ENCODE data around the gene SYNPO2.
"Not testable (repeated sequence)": the region's sequence is repeated elsewhere in the genome, so short reads cannot be mapped to it uniquely, and the experiment has no call there.

Gene SYNPO2

DNA sequence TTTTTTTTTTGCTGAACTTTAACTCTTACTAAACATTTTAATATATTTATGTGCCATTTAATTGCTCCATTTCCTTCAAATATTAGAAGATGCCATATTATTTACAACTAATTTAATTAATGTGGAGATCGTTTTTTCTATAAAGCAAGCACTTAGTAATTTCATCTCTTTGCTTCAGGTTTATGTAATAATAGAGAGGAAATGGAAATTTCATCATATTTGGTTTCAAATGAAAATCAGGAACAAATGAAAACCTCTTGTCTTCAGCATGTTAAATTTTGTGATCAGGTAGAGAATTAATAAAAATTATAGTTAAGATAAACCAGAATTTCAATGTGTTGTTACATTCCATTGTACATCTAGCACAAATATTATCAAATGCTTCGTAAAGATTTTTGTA is 120.1 kb downstream of the SYNPO2 start:
- DNase-seq: no peak

DNA sequence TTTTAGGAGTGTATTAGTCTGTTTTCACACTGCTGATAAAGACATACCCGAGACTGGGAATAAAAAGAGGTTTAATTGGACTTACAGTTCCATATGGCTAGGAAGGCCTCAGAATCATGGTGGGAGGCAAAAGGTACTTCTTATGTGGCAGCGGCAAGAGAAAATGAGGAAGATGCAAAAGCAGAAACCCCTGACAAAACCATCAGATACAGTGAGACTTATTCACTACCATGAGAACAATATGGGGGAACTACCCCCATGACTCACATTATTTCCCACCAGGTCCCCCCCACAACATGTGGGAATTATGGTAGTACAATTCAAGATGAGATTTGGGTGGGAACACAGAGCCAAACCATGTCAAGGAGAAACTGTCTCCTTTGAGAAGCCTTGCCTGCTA is 121.6 kb downstream of the SYNPO2 start:
- DNase-seq: not testable (repeated sequence)

DNA sequence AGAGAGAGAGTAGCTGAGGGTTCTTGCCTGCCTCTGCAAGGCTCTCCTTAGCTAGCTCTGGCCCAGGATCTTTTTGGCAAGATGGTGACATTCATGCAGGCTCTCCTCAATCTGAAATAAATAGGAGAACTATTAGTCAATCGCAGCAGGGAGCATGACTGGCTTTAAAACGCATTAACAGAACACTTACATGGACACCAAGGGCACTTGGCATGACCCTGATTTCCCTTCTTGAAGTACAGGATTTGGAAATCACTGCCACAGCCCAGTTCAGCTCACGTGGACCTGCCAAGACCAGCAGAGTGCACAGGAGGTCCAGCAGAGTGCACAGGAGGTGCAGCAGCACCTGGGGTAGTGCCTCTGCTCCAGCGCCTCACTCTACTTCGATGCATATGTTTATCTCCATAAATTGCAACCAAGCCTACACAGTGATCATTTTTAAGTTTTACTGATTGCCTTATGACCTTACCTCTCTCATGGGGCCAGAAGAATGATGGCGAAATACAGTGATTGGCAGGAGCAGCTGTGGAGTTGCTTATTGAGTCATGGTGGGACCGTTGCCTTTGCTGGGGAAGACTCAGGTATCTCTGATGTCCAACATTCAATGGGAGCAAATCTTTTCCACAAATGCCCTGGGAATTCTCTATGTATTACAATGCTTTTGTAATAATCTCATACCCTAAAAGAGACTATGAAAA is 122.4 kb downstream of the SYNPO2 start:
- no peak for DNase-seq

DNA sequence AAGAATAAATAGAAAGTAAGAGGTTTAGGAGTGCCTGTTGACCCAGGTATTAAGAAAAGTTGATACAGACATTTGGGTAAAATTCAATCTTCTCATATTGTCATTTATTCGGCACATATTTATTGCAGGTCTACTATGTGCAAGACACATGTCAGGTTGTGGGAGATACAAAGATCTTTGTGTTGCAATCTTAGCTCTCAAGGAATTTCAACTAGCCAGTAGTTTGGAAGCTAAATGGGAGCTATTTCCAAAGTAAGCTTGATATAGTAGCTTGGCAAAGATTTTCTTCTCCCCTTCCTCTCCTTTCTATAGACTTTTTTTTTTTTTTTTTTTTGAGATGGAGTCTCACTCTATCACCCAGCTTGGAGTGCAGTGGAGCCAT is 122.9 kb downstream of the SYNPO2 start:
- no peak for DNase-seq

DNA sequence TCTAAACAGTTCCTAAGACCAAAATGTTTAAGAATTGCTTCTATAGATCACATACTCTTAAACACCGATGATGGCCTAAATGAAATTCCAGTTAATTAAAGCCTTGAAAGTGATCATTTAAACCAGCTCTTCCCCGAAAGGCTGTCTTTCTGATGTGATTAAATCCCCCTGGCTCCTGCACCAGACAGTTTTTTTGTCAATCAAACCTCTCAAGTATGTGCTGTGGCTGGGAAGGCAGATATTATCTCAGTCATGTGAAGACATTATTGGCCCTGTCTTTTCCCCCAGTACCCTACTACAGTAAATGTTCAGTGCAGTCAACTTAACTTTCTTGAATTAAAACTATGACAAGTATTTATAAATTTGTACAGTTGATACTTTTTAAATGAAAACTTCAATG is 126.0 kb downstream of the SYNPO2 start:
- no peak for DNase-seq

DNA sequence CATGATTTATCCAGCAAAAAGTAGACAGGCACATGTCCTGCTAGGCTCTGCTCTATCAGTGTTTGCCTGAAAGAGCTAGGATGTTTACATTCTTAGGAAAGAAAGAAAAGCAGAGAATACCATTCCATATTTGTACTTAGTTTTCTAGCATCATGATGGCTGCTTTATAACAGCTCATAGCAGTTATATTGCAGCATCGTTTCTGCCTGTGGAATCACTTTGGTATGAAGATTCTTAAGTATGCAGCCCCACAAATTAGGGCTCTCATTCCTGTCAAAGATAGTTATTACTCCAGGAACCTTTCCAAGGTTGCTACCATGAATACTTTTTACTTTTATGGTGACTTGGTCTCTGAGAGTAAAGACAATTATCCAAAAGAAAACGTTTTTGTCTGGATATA is 128.0 kb downstream of the SYNPO2 start:
- no peak for DNase-seq

DNA sequence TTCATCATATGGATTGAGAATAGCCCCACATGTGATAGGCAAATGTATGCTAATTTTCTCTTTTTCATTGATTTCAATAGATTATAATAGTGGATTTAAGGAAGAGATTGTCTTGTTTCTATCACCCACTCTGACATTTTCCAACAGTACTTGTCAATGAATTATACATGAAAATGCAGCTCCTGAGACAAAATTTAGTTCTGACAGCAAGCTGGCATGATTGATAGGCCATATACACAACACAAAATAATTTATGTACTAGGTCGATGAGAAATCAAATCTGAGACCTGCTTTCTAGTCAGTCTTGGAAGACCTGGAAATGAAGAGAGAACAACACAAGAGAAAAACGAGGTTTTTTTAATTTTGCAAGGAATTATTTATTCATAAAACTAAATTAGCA is 129.0 kb downstream of the SYNPO2 start:
- DNase-seq: no peak

DNA sequence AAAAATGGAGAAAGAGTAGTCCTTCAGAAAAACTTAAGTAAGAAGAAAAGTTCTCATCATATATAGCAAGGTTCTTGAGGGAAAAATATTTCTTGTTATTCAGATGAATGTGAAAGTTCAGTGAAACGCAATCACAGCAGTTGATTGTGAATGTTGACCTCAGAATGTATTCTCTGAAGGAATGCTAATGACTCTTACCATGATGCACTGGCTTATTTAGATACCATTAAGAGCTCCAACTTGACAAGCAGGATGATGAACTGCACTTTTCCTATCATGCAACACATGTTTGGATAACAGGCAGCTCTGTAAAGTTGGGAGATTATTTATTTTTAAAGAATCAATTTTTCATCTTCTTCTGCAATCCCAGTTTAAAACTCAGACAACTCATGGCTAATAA is 131.5 kb downstream of the SYNPO2 start:
- DNase-seq: no peak

DNA sequence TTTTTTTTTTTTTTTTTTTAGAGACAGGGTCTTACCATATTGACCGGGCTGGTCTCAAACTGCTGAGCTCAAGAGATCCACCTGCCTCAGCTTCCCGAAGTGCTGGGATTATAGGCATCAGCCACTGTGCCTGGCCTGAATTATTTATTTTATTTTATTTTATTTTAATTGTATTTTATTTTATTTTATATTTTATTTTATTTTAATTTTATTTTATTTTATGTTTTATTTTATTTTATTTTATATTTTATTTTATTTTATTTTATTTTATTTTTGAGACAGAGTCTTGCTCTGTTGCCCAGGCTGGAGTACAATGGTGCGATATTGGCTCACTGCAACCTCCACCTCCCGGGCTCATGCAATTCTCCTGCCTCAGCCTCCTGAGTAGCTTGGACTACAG is 133.9 kb downstream of the SYNPO2 start:
- not testable (repeated sequence) for DNase-seq

DNA sequence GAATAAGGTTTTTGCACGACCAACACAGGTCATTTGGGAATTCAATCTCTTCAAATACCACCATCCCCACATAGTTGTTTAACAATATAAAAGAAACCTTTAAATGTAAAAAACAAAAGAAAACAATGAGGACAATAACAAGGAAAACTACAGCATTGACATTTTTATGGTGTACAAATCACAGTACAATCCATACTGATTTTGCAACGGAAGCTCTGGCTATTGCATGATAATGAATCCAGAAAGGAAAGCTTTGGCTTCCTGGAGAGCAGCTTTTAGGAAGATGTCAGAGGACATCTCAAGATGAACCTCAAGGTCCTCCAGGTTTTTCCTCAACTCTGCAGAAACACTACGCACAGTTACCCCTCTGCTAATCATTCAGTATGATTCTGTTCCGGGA is 135.4 kb downstream of the SYNPO2 start:
- DNase-seq: no peak

DNA sequence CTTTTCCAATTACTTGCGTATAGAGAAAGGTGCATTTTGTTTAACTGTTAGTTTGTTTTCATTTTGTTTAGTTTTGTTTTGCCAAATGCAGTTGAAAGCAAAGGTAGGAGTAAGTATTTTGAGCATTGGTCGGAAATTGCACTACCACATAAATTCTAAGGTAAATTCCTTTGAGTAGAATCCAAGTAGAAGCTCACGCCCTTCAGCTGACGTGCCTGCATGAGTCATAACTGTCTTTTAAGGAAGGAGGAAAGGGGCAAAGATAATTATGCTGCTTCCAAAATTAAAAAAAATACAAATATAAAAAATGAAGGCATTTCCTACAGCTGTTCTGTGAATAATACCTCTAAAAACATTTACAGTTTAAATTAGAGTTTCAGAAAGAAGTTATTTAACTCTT is 136.8 kb downstream of the SYNPO2 start:
- DNase-seq: no peak

DNA sequence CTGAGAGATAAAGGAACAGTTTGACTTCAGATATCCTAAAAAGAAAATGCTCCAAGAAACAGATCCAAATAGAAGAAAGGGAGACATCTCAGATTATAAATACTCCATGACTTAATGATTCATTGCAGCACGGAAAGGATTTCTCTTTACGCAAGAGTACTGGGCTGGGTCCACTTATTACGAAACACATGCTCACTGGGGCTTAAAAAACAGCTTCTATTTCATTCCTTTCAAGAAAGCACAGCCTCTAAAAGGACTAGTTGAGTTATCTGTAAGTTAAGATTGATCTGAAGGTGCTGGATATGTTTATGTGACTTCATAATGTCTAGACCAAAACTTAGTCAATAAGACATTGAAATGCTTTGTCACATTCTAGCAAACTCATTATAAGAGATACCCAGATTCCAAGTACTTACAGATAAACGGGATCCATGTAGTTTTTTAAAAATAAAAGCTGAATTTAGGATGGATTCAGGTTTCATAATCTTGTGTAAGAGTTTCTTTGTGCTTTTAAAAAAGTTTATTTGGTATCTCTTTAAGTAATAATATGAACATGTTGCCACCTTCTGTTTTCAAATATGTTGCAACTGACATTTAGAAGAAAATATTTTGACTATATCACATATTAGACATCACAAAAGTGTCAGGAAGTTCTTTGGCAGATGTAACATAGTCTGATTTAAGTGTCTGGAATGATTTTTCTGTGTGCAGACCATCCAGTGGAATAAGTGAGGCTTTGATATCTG is 137.4 kb downstream of the SYNPO2 start:
- DNase-seq: no peak

DNA sequence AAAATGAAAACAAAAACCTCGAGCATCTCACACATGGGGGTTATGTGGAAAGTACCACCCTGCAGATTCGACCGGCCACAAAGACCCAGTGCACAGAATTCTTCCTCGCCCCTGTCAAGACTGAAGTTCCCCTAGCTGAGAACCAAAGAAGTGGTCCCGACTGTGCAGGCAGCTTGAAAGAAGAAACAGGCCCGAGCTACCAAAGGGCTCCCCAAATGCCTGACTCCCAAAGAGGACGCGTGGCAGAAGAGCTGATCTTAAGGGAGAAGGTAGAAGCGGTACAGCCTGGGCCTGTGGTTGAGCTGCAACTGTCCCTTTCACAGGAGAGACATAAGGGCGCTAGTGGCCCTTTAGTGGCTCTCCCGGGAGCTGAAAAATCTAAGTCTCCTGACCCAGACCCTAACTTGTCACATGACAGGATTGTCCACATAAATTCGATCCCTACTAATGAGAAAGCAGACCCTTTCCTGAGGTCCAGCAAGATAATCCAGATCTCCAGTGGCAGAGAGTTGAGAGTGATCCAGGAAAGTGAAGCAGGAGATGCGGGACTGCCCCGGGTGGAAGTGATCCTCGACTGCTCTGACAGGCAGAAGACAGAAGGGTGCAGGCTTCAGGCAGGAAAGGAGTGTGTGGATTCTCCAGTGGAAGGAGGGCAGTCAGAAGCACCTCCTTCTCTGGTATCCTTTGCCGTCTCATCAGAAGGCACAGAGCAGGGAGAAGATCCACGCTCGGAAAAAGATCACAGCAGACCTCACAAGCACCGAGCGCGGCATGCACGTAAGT is 138.2 kb downstream of the SYNPO2 start:
- no peak for DNase-seq

DNA sequence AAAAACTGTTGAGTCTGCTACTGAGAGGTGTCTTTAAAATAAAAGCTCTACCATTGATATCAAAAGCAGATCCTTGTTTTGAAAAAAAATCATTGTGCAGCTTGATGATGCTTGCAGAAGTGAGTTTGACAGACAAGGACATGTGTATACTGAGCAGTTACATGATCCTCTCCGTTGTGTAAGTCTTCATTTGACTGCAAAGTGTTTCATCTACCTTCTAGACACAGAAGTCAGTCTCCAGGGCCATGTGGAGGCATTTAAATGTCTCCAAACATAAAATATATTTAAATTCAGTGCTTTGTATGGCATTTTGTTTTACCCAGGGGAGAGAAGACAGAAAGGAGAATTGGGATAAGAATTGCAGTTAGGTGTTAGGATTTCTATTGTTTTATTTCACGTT is 139.2 kb downstream of the SYNPO2 start:
- DNase-seq: no peak

DNA sequence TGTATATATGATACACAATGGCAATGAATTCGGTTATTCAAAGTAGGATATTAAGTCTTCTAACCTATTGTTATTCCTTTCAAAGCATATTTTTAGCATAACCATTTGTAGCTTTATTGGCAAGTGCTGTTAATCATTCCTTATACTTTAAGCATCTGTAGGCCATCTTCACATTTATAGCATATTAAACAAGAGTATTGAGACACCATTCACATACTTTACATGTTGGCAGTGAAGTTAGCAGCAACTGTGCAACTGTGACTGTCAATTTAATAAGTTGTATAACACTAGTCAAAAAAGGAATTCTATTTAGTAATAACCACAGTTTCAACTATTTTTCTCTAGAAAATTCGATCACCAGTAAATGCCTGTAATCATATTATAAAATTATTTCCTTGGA is 139.6 kb downstream of the SYNPO2 start:
- no peak for DNase-seq

DNA sequence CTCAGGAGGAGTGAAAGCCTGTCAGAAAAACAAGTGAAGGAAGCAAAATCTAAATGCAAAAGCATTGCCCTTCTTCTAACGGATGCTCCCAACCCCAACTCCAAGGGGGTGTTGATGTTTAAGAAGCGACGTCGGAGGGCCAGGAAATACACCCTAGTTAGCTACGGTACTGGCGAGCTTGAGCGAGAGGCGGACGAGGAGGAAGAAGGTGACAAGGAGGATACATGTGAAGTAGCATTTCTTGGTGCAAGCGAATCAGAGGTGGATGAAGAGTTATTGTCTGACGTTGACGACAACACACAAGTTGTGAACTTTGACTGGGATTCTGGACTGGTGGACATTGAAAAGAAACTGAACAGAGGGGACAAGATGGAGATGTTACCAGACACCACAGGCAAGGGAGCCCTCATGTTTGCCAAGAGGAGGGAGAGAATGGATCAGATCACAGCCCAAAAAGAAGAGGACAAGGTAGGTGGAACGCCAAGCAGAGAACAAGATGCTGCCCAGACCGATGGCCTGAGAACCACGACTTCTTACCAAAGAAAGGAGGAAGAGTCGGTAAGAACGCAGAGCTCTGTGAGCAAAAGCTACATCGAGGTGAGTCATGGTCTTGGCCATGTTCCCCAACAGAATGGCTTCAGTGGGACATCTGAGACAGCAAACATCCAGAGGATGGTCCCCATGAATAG is 141.3 kb downstream of the SYNPO2 start:
- no peak for DNase-seq

DNA sequence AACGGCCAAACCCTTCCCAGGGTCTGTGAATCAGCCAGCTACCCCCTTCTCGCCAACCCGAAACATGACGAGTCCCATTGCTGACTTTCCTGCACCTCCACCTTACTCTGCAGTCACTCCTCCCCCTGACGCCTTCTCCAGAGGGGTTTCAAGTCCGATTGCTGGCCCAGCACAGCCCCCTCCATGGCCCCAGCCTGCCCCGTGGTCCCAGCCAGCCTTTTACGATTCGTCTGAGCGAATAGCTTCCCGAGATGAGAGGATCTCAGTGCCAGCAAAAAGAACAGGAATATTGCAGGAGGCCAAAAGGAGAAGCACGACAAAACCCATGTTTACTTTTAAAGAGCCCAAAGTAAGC is 141.9 kb downstream of the SYNPO2 start:
- DNase-seq: no peak

DNA sequence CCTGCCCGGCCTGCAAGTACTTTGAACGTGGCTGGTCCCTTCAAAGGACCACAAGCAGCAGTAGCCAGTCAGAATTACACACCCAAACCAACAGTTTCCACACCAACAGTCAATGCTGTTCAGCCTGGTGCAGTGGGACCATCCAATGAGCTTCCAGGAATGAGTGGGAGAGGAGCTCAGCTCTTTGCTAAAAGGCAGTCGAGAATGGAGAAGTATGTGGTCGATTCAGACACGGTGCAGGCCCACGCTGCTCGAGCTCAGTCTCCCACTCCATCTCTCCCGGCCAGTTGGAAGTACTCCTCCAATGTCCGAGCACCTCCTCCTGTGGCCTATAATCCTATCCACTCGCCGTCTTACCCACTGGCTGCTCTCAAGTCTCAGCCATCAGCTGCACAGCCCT is 142.6 kb downstream of the SYNPO2 start:
- DNase-seq: no peak

DNA sequence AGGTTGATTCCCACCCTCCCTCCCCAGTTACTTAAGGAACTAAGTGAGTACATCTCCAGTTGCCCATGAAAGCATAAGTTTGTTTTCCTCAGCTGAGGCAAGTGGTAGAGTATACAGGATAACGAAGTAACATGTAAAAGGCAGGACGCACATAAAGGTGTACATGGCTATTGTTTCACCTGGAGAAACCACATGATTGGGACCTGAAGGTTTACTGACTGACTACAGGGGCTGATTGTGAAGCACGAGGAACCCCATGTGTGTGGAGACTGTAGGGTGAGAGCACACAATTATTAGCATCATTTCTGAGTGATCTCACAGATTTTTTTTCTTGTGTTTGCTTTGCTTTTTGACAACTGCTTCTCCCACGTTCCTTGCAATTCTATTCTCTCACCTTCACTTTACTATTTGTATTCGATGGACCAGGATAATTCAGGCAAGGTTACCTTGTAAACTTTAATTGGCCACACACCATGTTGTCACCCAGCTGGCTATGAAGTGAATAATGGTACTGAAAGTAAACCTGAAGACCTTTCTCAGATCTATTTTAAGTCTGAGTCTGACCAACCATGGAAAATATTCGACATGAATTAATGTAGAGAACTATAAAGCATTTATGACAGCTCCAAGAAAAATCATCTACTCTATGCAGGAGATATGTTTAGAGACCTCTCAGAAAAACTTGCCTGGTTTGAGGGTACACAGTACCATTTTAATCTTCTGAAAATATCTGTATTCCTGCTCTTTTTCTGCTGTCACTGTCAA is 144.4 kb downstream of the SYNPO2 start:
- DNase-seq: no peak

DNA sequence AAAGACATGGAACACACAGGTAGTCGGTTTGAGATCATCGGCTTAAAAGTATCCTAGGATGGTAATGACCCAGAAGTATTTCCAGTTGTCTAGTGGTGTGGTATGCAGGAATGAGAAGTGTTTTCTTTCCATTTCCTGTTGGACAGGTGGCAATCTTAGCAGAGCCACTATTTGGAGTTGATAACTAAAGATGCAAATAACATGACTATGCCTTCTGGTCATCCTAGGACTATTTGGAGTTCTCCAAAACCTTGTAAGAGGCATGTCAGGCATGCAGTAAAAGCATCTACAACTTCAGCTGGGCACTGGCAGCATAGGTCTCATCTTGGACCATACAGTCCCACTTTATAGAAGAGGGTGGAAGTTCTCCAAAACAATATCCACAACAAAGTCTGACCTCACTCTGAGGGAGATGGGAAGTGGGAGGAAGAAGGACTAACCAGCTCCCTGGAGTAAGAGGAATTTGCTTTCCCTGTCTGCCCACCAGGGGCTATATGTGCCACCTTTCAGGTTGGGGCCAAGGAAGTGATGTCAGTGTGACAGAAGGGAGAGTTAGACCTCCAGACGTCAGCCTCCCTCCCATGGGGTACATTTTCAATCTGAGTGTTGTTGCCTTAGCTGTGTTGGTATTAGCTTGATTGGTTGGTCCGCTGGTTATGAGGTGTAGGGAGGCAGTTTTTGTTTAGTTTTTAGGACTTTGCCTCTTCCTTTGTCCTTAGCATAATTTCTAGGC is 145.8 kb downstream of the SYNPO2 start:
- DNase-seq: no peak

DNA sequence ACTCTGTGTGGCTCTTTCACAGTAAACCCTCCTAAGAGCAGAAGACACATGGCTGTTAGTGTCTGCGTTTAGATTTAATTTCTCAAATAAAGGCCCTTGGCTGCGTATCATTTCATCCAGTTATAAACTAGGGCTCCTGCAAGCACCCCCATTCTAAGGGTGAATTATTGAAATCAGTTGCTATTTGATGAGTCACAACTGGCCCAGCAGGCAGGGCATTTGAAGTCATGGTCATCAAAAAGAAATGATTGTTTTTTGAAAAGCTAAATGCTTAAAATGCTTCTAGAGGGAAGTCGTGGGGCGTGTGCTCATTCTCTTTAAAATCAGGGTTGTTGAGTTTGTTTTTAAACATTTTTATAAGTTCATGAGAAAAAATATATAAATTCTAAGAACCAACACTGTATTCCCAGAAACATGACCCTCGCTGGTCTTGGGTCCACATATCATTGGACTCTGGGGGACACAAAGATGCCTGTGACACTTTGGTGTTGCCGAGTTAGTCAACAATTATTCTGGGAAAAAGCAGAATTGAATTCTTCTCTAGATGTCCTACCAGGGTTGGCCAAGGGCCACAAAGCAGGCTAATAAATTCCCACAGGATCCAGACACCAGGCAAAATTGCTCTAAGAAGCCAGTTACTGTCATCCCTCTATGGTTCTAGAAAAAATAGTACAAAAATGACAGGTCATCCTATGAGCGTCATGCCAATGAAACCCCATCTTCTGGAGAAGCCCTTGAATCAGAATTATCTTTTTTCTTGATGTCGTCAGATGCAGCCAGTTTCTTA is 147.5 kb downstream of the SYNPO2 start:
- no peak for DNase-seq
